Esophagus muscularis mucosa (tissue), 4 donors: ENCODE data around the gene WNT9A. TPM values are rescaled to one million over a fixed set of nuclear protein-coding genes. Genes with fewer than 3 reads are reported as not detected.
"Not testable (repeated sequence)": the region's sequence is repeated elsewhere in the genome, so short reads cannot be mapped to it uniquely, and the experiment has no call there.

Source experiments
- DNase-seq: peaks from one replicate; pipeline ENCODE4 v3.0.0-alpha.2; 2017; ENCODE audit errors: extremely low spot score
- H3K27ac ChIP-seq, 4 donors: fragments of 200-600 bp; sonication (generic); replicated peaks in 1 of 4; 1 replicate in 3 of 4; 2 replicates in 1 of 4; pipeline ENCODE4 v1.5.1; 2016 to 2019; ENCODE audit warnings: mild to moderate bottlenecking in 1 of 4
- H3K27me3 ChIP-seq, 4 donors: fragments of 200-600 bp; sonication (generic); one replicate each; pipeline versions ENCODE4 v1.5.1 to v1.6.0; 2016 to 2019
- H3K36me3 ChIP-seq, 4 donors: fragments of 200-600 bp; sonication (generic); one replicate each; pipeline ENCODE4 v1.5.1; 2016 to 2019
- H3K4me1 ChIP-seq, 4 donors: fragments of 200-600 bp; sonication (generic); one replicate each; pipeline ENCODE4 v1.5.1; 2016 to 2019
- H3K4me3 ChIP-seq, 4 donors: fragments of 200-600 bp; sonication (generic); 1 replicate in 2 of 4; 2 replicates in 2 of 4; pipeline ENCODE4 v1.5.1; 2016 to 2019; ENCODE audit warnings: mild to moderate bottlenecking in 4 of 4, moderate library complexity in 1 of 4
- H3K9me3 ChIP-seq, 4 donors: fragments of 200-600 bp; sonication (generic); 1 replicate in 3 of 4; 2 replicates in 1 of 4; pipeline ENCODE4 v1.5.1; 2016 to 2019
- EP300 ChIP-seq: sonication (generic); formaldehyde crosslinking; IDR thresholded peaks from one replicate; pipeline ENCODE4 v1.6.1; 2017; ENCODE audit warnings: antibody characterized with exemption
- POLR2A ChIP-seq: fragments of 450-650 bp; IDR thresholded peaks from one replicate; pipeline ENCODE4 v1.6.1; 2017; ENCODE audit warnings: antibody characterized with exemption, moderate library complexity, mild to moderate bottlenecking, low read depth
- POLR2AphosphoS5 ChIP-seq, 2 donors: sonication (generic); formaldehyde crosslinking; IDR thresholded peaks; one replicate each; pipeline ENCODE4 v1.6.1; 2017; ENCODE audit warnings: antibody characterized with exemption in 2 of 2
- WGBS: methylation state at CpG from one replicate; pipeline ENCODE4 v1.1.5; 2018; 5-methylcytosine and 5-hydroxymethylcytosine counted together
- intact Hi-C: fragments of 100-400 bp; cut with DNase I; formaldehyde crosslinking; loops from one replicate; pipeline ENCODE4 v1.15.1; 2023
- total RNA-seq, 4 donors: library from RNA; depleted of rRNA; stranded (reverse); fragments of >200 nt; gene quantifications; one replicate each; pipeline versions ENCODE4 v1.1.0 to v1.2.1, GENCODE V29; 2016
- TF ChIP-seq, protein P1 (sequence below), 3 experiments: fragments of 200-600 bp in 2 of 3; fragments of 450-650 bp in 1 of 3; sonication (generic) in 2 of 3; IDR thresholded peaks; one replicate each; pipeline ENCODE4 v1.5.1; 2017 to 2019; ENCODE audit warnings: antibody characterized with exemption in 3 of 3, mild to moderate bottlenecking in 2 of 3, moderate library complexity in 1 of 3

WNT9A gene
- total RNA-seq, 4 donors from 2014 or later: 7.5 to 18.1 (median 14.4) TPM

DNA sequence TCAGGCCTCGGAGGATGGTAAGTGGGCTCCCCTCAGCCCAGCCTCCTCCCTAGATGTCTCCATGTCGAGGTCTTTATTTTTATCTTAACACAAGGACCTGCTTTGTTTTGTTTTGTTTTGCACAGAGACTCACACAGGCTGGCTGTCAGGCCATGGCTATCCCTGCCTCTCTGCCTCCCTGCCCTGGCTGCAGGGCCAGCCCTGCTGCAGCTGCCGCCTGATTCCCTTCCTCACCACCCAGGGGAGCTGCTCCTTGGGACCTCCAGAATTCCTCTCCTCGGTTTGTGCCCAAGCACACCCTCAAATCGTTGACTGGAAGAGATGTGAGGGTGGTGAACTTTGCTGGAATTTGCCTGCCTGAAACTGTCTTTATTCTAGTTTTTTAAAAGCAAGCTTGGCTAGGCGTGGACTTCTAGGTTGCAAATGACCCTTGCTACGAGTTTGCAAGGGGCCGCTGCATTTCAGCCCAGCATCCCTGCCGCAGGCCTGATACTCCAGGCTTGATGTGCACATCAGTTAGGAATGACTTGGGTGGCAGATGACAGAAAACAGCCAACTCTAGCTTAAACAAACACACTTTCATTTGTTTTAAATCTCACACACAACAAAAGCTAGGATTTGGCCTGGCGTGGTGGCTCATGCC is 37.1 kb downstream of the WNT9A start:
- no peak overlapping the region for H3K4me3 ChIP-seq
- intact Hi-C loops: no loop called here
- peaks cover 0 to 19% (median 9%) of the 10 kb centered on the region in 4 donors for H3K4me1 ChIP-seq
- no peak overlapping the region for H3K27ac ChIP-seq
- TF ChIP-seq, protein P1, sequence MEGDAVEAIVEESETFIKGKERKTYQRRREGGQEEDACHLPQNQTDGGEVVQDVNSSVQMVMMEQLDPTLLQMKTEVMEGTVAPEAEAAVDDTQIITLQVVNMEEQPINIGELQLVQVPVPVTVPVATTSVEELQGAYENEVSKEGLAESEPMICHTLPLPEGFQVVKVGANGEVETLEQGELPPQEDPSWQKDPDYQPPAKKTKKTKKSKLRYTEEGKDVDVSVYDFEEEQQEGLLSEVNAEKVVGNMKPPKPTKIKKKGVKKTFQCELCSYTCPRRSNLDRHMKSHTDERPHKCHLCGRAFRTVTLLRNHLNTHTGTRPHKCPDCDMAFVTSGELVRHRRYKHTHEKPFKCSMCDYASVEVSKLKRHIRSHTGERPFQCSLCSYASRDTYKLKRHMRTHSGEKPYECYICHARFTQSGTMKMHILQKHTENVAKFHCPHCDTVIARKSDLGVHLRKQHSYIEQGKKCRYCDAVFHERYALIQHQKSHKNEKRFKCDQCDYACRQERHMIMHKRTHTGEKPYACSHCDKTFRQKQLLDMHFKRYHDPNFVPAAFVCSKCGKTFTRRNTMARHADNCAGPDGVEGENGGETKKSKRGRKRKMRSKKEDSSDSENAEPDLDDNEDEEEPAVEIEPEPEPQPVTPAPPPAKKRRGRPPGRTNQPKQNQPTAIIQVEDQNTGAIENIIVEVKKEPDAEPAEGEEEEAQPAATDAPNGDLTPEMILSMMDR (IDR thresholded peaks at IDR 0.05): no peak
- TF ChIP-seq POLR2A (no peak), EP300 (no peak), POLR2AphosphoS5 (IDR thresholded peaks at IDR 0.05) (no peak)
- H3K9me3 ChIP-seq: no peaks in the 10 kb centered on the region
- 74% methylated on average over 10 of the region's 10 CpGs for WGBS
- H3K27me3 ChIP-seq: no peaks in the 10 kb centered on the region
- DNase-seq: no peak
- H3K36me3 ChIP-seq: no peaks in the 10 kb centered on the region

DNA sequence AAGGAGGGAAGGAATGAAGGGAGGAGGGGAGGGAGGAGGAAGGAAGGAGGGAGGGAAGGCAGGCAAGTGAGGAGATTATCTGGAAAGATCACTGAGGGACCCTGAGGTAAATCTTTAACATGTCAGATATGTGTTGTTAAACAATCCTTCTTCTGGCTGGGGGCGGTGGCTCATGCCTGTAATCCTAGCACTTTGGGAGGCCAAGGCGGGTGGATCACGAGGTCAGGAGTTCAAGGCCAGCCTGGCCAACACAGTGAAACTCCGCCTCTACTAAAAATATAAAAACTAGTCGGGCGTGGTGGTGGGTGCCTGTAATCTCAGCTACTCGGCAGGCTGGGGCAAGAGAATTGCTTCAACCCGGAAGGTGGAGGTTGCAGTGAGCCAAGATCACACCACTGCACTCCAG is 37.8 kb downstream of the WNT9A start:
- WGBS: 85% methylated on average over 8 of the region's 8 CpGs
- not testable (repeated sequence) for DNase-seq

DNA sequence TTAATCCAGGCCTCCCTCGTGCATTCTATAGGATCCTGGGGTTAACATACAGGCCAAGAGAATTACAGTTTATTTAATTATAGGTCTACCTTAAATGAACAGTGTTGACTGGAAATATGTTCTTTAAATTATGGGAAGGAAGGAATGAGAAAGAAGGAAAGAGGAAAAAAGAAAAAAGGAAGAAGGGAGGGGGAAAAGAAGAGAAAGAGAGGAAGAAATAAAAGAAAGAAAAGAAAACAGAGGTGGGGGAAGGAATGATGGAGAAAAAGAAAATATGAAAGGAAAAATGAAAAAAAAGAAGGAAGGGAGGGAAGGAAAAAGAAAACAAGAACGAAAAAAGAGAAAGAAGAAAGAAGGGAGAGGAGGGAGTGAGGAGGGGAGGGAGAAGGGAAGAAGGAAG is 38.5 kb downstream of the WNT9A start:
- H3K4me1 ChIP-seq: peaks cover 0 to 11% (median 4%) of the 10 kb centered on the region in 4 donors
- WGBS: 87% methylated on average over 2 of the region's 2 CpGs
- H3K4me3 ChIP-seq: no peak overlapping the region
- H3K27ac ChIP-seq: no peak overlapping the region
- no peaks in the 10 kb centered on the region for H3K36me3 ChIP-seq
- H3K9me3 ChIP-seq: no peaks in the 10 kb centered on the region
- no peaks in the 10 kb centered on the region for H3K27me3 ChIP-seq
- TF ChIP-seq EP300 (no peak), POLR2A (no peak), POLR2AphosphoS5 (IDR thresholded peaks at IDR 0.05) (no peak)
- TF ChIP-seq, protein P1 (IDR thresholded peaks at IDR 0.05): no peak
- DNase-seq: no peak
- intact Hi-C loops: no loop called here

More for the DNA sequence above, 37.8 kb downstream of the WNT9A start:
- H3K4me1 ChIP-seq: peaks cover 0 to 18% (median 7%) of the 10 kb centered on the region in 4 donors
- intact Hi-C loops, H3K27me3 ChIP-seq, H3K36me3 ChIP-seq, H3K4me3 ChIP-seq, H3K27ac ChIP-seq, H3K9me3 ChIP-seq: not testable (repeated sequence)

DNA sequence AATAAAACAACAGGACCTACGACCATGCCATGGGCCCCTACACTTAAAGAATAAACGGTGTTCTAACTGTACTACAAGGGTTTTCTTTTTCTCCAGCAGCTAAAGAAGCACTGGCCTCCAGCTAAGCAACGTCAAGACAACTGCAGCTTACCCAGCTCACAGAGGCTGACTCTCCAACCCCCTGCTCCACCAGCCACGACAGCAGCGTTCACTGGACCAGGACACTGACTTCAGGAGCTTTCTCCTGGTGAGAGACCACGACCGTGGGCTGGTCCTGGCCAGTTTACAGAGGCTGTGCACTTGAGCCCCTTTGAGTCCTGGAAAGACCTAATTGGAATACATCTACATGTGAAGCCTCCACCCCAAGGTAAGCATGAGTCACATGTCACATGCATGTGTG is 39.4 kb downstream of the WNT9A start:
- peaks cover 0 to 3% (median 0%) of the 10 kb centered on the region in 4 donors for H3K4me1 ChIP-seq
- H3K27ac ChIP-seq: no peak overlapping the region
- H3K36me3 ChIP-seq: no peaks in the 10 kb centered on the region
- H3K9me3 ChIP-seq: no peaks in the 10 kb centered on the region
- 73% methylated on average over 7 of the region's 7 CpGs for WGBS
- H3K4me3 ChIP-seq: no peak overlapping the region
- intact Hi-C loops: no loop called here
- DNase-seq: no peak
- TF ChIP-seq EP300 (no peak), POLR2AphosphoS5 (IDR thresholded peaks at IDR 0.05) (no peak), POLR2A (no peak)
- TF ChIP-seq, protein P1 (IDR thresholded peaks at IDR 0.05): no peak
- H3K27me3 ChIP-seq: no peaks in the 10 kb centered on the region

DNA sequence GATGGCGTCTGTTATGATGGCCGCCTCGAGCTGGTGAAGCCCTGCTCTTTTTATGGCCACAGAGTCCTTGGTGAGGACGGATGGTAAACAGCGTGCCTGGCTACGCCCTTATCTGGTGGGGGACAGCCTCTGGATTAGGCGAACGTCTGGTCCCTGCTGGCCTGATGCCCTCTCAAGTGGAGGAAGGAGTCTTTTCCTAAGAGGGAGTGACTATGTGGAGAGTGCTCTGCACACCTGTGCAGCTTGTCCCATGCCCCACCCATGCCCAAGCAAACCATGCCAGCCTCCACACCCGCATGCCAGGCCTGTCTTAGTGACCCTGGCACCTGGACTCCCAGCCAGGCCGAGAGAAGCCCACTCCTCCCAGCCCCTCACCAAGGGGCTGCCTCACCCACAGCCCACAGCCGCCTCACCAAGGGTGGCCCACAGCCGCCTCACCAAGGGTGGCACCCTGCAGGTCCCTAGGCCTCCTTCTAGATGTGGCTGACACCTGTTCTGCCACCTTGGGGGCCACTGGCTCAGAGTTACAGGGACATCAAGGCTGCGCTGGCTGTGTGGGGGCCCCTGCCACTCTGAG is 40.2 kb downstream of the WNT9A start:
- Histone ChIP-seq H3K36me3 (no peaks in the 10 kb centered on the region), H3K4me1 (no peaks in the 10 kb centered on the region), H3K27ac (no peak overlapping the region), H3K27me3 (no peaks in the 10 kb centered on the region), H3K4me3 (no peak overlapping the region), H3K9me3 (no peaks in the 10 kb centered on the region)
- no peak for TF ChIP-seq EP300
- TF ChIP-seq, protein P1 (IDR thresholded peaks at IDR 0.05): no peak
- no peak for TF ChIP-seq POLR2A
- TF ChIP-seq POLR2AphosphoS5 (IDR thresholded peaks at IDR 0.05): no peak
- no peak for DNase-seq
- 85% methylated on average over 12 of the region's 13 CpGs for WGBS
- intact Hi-C loops: no loop called here
